ENCODE results near the gene NTMT1.

Gene NTMT1

GRCh38 chr9:129682381-129682780 lies 56.4 kb downstream of the NTMT1 start:
- no peak for DNase-seq

DNA sequence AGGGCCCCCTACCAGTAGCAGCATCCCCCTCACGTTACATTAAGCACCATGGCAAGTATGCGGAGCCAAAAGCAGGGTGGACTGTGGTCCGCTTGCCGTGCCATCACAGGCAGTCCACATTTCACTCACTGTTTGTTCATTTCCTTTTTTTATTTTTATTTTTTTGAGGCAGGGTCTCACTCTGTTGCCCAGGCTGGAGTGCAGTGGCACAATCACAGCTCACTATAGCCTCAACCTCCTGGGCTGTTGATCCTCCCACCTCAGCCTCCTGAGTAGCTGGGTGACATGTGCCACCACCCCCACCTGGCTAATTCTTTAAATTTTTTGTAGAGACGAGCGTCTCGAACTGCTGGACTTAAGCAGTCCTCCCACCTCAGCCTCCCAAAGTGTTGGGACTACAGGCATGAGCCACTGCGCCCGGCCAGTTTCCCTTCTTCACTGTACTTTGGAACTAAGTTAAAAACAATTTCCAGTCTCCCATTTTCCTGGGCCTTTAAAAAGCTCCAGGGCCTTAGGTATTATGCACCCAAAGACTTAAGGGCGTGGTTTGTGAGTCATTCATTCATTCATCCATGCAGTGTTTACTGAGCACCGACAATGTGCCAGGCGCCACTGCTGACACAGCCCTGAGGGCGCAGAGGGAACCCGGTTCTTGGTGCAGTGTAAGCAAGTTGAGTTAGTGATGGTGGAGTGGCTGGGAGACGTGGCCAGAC lies 59.4 kb downstream of the NTMT1 start:
- peak; percentile 71 for DNase-seq
